ENCODE results near the gene AHR. TPM values are rescaled to one million over a fixed set of nuclear protein-coding genes. Genes with fewer than 3 reads are reported as not detected.
"Not testable (repeated sequence)": the region's sequence is repeated elsewhere in the genome, so short reads cannot be mapped to it uniquely, and the experiment has no call there.

The AHR gene
- total RNA-seq, 1 donor from 2014 or later: 143 TPM

DNA sequence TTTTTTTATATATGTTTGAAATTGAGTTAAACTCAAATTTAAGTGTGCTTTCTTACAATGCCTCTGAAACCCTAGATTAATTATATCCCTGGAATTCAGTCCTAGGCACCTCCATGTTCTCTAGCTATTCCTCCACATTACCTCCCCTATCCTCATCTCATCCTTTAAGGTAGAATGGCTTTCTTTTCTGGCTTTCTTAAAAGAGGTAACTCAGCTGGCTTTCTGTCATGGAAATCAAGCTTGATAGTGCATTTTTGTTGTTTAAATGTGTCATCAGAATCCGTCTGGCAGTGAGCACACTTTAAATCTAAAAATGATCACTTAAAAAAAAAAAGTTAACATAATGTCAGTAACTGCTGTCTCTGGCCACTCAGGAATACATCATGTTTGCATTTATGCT, 42.2 kb downstream of the AHR start:
- DNase-seq: no peak

DNA sequence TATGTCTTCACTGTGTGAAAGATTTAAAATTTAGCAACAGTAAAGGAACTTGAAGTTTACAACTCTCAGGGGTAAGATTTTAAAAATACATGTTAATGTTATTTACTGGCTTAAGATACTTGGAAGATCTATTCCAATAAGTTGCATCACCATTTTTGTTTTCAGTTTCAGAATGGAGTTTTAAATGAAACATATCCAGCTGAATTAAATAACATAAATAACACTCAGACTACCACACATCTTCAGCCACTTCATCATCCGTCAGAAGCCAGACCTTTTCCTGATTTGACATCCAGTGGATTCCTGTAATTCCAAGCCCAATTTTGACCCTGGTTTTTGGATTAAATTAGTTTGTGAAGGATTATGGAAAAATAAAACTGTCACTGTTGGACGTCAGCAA, 44.3 kb downstream of the AHR start:
- peak; percentile 64 for DNase-seq

DNA sequence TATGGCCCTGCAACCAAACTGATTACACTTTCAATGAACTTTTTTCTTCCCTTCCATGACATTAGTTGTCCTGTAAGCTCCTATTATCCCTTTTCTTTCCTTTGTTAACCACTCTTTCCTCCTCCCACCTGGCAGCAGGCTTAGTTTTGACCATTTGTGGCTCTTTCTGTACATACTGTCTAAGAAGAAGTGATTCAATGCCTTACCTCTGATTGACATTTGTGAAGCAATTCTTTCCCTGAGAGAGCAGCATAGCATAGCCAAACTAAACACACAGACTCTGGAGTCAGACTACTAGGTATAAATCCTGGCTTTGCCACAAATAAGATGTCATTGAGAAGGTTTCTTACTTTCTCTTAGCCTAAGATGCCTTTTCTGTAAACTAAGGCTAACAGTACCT, 48.9 kb downstream of the AHR start:
- DNase-seq: no peak

DNA sequence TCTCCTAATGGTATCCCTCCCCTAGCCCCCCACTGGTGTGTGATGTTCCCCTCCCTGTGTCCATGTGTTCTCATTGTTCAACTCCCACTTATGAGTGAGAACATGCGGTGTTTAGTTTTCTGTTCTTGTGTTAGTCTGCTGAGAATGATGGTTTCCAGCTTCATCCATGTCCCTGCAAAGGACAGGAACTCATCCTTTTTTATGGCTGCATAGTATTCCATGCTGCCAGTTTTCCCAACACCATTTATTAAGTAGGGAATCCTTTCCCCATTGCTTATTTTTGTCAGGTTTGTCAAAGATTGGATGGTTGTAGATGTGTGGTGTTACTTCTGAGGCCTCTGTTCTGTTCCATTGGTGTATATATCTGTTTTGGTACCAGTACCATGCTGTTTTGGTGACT, 50.5 kb downstream of the AHR start:
- DNase-seq: not testable (repeated sequence)

DNA sequence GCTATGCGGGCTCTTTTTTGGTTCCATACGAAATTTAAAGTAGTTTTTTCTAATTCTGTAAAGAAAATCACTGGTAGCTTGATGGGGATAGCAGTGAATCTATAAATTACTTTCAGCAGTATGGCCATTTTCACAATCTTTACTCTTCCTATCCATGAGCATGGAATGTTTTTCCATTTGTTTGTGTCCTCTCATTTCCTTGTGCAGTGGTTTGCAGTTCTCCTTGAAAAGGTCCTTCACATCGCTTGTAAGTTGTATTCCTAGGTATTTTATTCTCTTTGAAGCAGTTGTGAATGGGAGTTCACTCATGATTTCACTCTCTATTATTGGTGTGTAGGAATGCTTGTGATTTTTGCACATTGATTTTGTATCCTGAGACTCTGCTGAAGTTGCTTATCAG, 51.9 kb downstream of the AHR start:
- not testable (repeated sequence) for DNase-seq

DNA sequence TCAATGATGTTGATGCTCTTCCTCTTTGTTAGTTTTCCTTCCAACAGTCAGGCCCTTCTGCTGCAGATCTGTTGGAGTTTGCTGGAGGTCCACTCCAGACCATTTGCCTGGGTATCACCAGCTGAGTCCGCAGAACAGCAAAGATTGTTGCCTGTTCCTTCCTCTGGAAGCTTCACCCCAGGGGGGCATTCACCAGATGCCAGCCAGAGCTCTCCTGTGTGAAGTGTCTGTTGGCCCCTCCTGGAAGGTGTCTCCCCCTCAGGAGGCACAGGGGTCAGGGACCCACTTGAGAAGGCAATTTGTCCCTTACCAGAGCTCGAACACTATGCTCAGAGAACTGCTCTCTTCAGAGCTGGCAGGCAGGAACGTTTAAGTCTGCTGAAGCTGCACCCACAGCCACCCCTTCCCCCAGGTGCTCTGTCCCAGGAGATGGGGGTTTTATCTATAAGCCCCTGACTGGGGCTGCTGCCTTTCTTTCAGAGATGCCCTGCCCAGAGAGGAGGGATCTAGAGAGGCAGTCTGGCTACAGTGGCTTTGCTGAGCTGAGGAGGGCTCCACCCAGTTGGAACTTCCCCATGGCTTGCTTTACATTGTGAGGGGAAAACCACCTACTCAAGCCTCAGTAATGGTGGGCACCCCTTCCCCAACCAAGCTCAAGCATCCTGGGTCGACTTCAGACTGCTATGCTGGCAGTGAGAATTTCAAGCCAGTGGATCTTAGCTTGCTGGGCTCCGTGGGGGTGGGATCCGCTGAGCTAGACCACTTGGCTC, 55.4 kb downstream of the AHR start:
- not testable (repeated sequence) for DNase-seq

DNA sequence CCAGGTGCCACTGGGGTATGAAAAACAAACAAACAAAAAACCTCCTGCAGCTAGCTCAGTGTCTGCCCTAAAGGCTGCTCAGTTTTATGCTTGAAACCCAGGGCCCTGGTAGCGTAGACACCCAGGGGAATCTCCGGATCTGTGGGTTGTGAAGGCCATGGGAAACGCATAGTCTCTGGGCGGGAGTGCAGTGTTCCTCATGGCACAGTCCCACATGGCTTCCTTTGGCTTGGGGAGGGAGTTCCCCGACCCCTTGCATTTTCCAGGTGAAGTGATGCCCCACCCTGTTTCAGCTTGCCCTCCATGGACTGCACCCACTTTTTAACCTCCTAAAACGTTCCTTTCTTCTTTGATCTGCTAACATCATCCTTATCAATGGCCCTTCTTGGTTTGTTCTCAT, 56.0 kb downstream of the AHR start:
- DNase-seq: no peak

DNA sequence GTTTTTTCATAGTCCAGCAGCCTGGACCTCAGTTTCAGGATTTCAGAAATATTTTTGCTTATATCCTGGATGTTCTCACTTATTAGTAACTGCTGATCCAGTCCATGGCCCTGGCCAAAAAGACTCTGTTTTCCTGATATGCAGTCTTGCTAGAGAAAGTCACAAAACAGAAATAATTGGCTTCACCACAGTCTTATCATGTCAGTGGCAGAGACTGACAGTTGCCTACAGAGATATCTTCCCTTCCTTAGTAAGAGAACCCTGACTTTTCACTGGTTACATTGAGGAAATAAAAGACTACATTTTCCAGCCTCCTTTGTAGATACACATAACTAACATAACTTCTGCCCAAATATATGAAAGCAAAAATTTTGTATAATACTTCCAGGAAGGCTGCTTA, 56.6 kb downstream of the AHR start:
- DNase-seq: no peak

DNA sequence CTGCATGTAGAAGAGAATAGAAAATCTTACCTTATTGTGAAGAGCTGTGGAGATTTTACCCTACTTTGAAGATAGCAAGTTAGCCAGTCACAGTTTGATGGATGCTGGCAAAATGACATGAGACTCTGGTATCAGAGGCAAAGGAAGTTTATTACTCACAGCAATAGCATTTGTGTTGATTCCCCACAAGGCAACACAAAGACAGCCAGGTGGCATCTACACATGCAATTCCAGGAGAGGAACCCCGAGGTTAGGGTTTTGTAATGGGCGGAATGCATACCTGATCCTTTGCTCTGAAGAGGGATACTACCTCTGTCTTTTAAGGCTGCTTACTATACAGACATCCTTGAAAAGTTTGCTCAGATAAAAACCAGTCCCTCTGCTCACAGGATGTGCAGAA, 59.5 kb downstream of the AHR start:
- no peak for DNase-seq

DNA sequence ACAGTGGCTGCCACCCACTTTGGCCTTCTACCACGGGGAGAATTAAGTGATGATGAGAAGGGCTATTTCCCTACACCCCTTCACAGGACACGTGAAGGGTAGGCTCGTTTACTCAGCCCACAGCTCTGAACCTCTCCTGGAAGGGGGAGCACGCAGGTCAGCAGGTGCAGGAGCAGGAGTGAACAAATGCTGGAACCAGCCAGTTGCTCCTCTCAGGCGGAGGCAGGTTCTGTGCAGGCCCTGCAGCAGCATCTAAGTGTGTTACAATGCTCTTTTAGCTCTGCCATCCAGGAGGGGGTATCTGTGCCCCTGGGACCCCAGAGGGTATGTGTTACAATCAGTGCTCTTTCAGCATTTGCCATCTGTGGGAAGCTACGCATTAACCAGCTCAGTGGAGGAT, 61.2 kb downstream of the AHR start:
- no peak for DNase-seq

DNA sequence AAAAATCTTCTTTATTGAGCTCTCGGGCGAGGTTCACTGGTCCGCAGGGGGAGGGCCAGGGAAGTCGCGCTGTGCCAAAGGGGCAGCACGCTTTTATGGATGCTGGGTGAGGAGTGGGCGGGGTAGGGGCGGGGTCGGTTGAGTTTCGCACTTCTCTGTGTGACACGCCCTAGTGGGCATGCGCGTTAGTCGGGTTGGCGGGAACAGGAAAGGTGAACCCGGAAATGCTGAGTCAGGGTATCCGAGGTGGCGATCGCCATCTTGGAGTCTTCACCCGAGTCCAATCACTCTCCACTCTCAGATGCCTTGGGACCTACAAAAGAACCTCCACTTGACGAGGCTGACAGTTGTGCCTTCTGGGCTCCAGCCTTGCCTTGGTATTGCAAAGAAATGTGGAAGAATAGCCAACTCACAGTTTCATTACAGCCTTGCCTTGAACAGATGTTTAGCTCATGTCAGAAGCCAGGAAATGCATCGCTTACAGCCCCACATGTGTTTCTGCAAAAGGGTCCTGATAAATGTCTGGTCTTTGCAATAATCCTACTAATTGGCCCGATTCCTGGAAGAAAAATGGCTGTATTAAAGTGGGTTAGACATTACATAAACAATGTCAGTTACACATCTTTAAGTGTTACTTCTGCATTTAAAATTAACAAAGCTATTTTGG, 64.1 kb downstream of the AHR start:
- peak; percentile 85 for DNase-seq

DNA sequence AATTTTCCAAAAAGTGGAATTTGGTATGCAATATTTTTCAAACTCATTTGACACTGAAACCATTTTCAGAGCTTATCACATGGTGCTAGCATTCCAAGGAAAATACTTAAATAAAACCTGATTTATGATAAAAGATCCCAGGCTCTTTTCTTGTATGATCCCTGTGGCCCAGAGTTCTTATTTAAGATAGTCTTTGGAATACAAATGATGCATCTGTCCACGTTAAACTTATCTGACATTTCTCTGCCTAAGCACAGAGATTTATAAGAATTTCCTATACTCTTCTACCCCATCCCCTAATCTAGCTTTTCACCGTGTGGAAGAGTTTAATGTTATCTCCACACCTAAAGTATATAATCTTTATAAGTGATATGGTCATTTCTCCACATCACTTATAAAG, 66.2 kb downstream of the AHR start:
- no peak for DNase-seq

DNA sequence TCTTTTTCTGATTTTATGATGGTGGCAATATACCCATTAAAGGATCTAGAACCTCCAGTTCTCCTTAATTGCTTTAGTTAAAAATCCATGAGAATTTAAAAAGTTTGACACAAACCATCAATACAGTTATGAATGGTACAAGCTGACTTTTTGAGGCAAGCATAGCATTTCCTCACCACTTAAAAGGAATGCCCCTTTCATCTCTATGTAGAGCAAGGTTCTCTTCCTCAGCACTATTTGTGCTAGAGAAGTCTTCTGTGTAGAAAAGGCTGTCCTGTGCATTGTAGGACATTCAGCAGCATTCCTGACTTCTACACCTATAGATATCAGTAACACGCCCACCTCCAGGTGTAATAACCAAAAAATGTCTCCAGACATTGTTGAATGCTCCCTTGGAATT, 67.3 kb downstream of the AHR start:
- no peak for DNase-seq

DNA sequence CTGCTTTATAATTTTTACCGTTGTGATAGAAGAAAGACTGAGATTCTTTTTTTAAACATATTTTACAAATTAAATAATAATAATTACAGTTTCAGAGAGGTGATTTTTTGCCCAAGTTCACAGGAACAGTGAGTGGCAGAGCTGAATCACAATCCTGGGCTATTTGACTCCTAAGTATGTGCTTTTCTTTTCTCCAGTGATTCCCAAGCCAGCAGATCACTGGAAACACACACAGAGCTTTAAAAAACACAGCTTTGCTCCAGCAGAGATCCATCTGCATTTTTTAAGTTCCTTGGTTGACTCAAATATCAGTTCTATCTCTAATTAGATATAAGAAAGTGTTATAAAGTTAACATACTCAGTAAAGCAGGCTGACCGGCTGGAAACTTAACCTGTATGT, 69.0 kb downstream of the AHR start:
- DNase-seq: no peak

DNA sequence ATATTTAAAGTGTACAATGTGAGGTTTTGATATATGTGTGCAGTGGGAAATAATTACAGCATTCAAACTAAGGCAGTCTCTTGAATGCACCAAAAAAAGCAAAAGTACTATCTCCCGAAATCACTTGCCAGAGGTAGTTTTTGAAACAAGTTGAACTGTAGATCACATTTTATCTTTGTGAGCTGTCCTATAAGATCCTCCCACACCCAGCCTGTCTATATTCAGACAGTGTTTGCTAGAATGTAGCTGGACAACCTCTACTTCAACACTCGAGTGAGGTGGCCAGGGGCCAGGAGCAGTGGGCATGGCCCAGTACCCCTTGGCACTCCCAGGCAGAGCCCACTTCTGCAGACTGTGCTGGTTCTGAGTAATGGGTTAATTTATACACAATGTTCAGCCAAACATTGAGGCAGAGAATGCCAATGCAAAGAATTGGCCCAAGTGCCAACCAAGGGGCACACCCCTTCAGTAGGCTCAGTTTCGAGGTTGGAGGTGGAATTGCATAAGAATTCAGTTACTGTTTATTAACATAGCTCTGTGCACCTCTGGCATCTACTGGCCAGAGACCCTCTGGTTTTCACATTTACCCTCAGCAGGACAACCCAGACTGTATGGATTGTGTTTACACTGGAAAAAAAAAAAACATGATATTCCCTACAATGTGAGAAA, 70.5 kb downstream of the AHR start:
- no peak for DNase-seq

DNA sequence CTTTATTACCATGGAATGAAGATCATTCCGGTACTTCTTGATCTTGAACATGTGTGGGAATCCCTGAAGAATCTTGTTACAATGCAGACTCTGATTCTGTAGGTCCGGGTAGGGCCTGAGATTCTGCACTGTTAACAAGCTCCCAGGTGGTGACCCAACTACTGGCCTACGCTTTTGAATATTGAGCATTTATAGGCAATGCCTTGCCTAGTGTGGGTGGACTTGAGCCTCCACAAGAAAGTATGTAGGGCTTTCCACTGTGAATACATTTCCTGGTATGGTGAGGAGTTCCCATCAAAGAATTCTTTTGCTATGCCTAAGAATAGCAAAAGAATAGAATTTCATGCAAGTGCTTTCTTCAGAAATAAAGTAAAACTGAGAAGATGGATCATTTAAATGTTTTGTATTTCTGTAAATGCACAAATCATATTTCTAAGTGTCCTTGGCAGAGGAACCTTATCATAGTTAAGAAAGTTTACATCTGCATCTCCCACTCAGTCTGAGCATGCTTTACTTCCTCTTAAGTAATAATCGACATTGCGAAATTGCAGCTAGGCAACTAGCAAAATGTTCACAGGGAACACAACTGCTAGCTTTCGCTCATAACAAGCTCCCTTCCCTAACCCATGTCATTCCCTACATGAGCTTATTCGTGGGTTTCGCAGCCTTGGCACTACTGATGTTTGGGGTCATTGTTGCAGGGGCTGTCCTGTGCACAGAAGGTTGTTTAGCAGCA, 71.4 kb downstream of the AHR start:
- DNase-seq: peak; percentile 87

DNA sequence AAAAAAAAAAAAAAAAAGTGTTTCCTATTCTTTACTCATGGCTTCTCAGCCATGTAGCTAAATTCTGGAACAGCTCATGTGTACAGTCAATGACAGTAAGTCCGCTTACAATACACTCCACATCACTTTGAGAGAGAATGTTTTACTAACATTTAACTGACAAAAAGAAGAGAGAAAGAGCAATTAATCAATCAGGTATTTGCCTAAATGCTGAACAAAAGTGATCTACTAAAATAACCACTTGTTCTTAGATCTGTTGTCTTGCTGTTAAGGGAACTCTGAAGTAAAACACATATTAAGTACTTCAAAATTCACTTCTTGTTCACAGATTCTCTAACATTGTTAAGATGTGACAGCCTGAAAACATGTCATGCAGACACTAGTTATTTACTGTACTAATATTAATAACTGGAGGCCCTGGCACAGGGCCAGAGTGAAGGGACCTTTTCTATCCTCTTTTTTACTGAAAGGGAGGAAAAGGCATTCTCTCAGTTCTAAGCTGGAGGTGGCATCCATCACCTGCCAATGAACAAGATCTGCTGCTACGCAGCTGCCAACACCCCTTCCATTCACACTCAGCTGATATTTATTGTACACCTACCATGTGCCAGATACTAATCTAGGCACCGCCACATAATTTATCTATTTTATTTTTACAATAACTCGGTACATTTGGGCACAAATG, 72.6 kb downstream of the AHR start:
- DNase-seq: no peak

DNA sequence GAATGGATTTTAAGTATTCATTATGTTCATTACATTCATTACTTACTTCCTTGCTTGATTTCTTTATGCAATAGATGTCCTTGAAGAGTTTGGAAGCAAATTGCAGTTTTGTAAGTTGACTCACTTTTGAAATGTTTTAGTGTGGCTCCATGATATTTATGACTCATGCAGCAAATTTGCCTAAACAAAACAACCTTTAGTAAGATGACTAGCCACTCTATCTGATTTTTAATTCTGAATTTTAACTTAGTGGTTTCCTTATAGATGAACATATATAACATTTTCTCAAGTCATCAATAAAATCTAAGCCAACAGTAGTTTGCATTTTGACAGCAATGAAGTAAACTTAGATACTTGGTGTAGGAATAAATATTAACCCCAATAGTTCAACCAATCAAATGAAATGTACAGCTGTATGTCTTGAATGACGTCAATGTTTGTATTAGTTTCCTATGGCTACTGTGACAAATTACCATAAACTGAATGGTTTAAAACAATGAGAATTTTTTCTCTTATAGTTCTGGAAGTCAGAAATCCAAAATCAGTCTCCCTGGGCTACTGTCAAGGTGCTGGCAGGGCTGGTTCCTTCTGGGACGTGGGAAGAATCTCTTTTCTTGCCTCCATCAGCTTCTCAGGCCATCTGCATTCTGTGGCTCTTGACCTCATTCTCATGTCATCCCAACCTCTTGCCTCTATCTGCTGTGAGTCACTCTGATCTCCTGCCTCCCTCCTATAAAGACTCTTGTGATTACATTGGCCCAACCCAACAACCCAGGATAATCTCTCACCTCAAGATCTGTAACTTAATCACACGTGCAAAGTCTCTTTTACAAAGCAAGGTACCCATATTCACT, 73.4 kb downstream of the AHR start:
- no peak for DNase-seq

DNA sequence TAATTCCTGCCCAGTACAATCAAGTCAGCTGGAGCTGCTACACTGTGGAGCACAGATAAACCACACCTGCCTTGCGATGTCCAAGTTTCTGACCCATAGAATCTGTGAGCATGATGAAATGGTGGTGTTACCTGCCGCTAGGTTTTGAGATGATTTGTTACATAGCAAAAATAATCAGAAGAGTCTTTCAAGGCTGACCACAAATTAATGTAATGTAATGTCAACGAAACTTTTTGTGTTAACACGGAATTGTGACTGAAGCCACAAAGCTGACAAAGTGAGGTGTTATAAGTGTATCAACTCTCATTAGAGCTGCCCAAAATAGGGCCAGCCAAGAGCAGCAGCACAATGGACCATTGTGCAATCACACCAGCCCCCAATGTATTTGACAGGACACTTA, 75.7 kb downstream of the AHR start:
- DNase-seq: no peak

DNA sequence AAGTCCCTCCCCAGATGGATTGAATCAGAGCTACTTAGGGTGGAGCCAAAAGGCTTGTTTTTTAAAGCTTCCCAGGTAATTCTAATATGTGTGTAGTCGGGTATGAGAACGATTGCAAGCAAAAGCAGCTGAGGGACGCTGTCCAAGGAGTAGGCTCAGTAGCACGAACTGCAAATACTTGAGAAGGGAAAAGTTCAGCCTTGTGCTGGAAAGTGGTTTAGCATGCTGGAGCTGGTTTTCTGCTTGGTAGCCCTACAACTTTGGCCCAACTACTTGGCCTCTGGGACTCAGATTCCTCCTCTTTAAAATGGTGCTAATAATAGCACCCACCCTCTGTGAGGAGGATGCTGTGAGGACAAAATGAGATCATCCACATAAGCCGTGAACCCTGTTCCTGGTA, 76.2 kb downstream of the AHR start:
- DNase-seq: no peak

DNA sequence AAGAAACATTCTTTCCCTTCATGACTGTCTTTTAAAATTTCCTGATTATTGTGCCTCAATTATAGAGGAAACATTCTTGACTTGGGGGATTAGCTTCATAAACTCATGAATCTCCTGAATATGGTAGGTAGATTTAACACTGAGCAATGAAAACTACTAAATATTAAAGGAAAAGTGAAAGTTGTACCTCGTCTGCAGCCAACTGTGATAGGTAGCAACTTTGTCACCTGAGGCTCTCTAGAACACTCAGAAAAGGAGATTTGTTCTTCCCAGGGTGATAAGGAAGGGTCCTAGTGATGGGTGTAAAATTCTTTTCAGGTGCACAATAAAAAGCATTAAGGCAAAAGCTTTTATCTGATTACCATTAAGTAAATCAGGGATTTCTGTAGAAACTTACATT, 78.1 kb downstream of the AHR start:
- no peak for DNase-seq
